ENCODE results near the gene NAT9. TPM values are rescaled to one million over a fixed set of nuclear protein-coding genes. Genes with fewer than 3 reads are reported as not detected.

NAT9 gene
- polyA plus RNA-seq, 3 donors = 23.3 to 32.7 (median 24.7) TPM

GRCh38 chr17:74723891-74724290, 52.3 kb downstream of the NAT9 start:
- H3K27ac ChIP-seq (ENCODE audit: low read depth, low read length) = no peak overlapping the region
- WGBS, 3 donors = 66 to 72% (median 68%) methylated on average over 5 of the region's 5 CpGs

GRCh38 chr17:74722782-74723181, 53.4 kb downstream of the NAT9 start:
- WGBS, 3 donors = 70 to 79% (median 76%) methylated on average over 4 of the region's 4 CpGs

More at GRCh38 chr17:74722782-74723181, 53.4 kb downstream of the NAT9 start:
- H3K27ac ChIP-seq (ENCODE audit: low read depth, low read length) = no peak overlapping the region

Other genes starting within 250 kb of the NAT9 start
- gene CD300LB, start 244.9 kb downstream of the NAT9 start, polyA plus RNA-seq = under 1 TPM; 0.08 to 0.70 (median 0.56) TPM
- gene CD300C, start 230.2 kb downstream of the NAT9 start, polyA plus RNA-seq = 1 to 10 TPM in 1 of 3 donors, under 1 TPM in 2; 0.37 to 4.2 (median 0.45) TPM
- gene CD300H, start 208.8 kb downstream of the NAT9 start, polyA plus RNA-seq = 1 to 10 TPM in 1 of 3 donors, under 1 TPM in 1, not detected in 1; 0.52 to 1.2 TPM
- not detected for gene CD300LD, start 184.1 kb downstream of the NAT9 start, polyA plus RNA-seq
- 10 to 100 TPM in 1 of 3 donors, 1 to 10 TPM in 1, under 1 TPM in 1; 0.59 to 14.1 (median 1.3) TPM for gene CD300E, start 152.6 kb downstream of the NAT9 start, polyA plus RNA-seq
- gene CD300LF, start 63.4 kb downstream of the NAT9 start, polyA plus RNA-seq = 1 to 10 TPM in 2 of 3 donors, under 1 TPM in 1; 0.36 to 2.3 (median 1.3) TPM
- 1 to 10 TPM; 1.4 to 2.2 (median 1.7) TPM for gene RAB37, start 39.1 kb downstream of the NAT9 start, polyA plus RNA-seq
- gene NHERF1, start 27.7 kb downstream of the NAT9 start, polyA plus RNA-seq = 10 to 100 TPM; 18.7 to 45.0 (median 23.6) TPM
- 1 to 10 TPM in 1 of 3 donors, under 1 TPM in 2; 0.18 to 1.1 (median 0.56) TPM for gene GRIN2C, start 83.5 kb upstream of the NAT9 start, polyA plus RNA-seq
- gene FDXR, start 96.6 kb upstream of the NAT9 start, polyA plus RNA-seq = 10 to 100 TPM in 1 of 3 donors, 1 to 10 TPM in 2; 5.7 to 14.1 (median 6.2) TPM
- gene FADS6, start 117.3 kb upstream of the NAT9 start, polyA plus RNA-seq = under 1 TPM in 2 of 3 donors, not detected in 1; 0.05 to 0.06 TPM
- under 1 TPM in 1 of 3 donors, not detected in 2; 0.03 TPM for gene USH1G, start 146.9 kb upstream of the NAT9 start, polyA plus RNA-seq
- under 1 TPM in 1 of 3 donors, not detected in 2; 0.06 TPM for gene OTOP2, start 147.9 kb upstream of the NAT9 start, polyA plus RNA-seq
- gene OTOP3, start 159.6 kb upstream of the NAT9 start, polyA plus RNA-seq = under 1 TPM in 1 of 3 donors, not detected in 2; 0.38 TPM
- gene HID1, start 196.4 kb upstream of the NAT9 start, polyA plus RNA-seq = 10 to 100 TPM; 13.8 to 98.5 (median 26.3) TPM
- 10 to 100 TPM in 1 of 3 donors, 1 to 10 TPM in 2; 1.9 to 10.6 (median 7.0) TPM for gene CDR2L, start 211.3 kb upstream of the NAT9 start, polyA plus RNA-seq
- 10 to 100 TPM; 27.7 to 43.5 (median 39.3) TPM for gene MRPL58, start 236.3 kb upstream of the NAT9 start, polyA plus RNA-seq

Data from adipose tissue (tissue), 3 donors.